GM12891 (cell line): ENCODE results near the gene LHX8.

Experiments used
- PAX5 ChIP-seq: IDR thresholded peaks from 2 replicates; pipeline ENCODE4 v1.6.1; 2011; ENCODE audit warnings: low read length, moderate library complexity, mild to moderate bottlenecking; ENCODE audit not compliant: insufficient read depth, severe bottlenecking
- POLR2A ChIP-seq: IDR thresholded peaks from 2 replicates; pipeline ENCODE4 v1.6.1; 2011; ENCODE audit warnings: low read depth, low read length, control low read depth
- POLR2AphosphoS5 ChIP-seq: IDR thresholded peaks from 2 replicates; pipeline ENCODE4 v1.6.1; 2011; ENCODE audit warnings: low read depth, low read length, control low read depth
- POU2F2 ChIP-seq: IDR thresholded peaks from 2 replicates; pipeline ENCODE4 v1.6.1; 2011; ENCODE audit warnings: low read depth, mild to moderate bottlenecking, control low read depth, low read length, moderate library complexity
- SPI1 ChIP-seq: IDR thresholded peaks from 2 replicates; pipeline ENCODE4 v1.6.1; 2011; ENCODE audit warnings: low read depth, low read length, control low read depth
- TAF1 ChIP-seq: IDR thresholded peaks from 2 replicates; pipeline ENCODE4 v1.6.1; 2011; ENCODE audit warnings: low read depth, low read length, control low read depth

DNA sequence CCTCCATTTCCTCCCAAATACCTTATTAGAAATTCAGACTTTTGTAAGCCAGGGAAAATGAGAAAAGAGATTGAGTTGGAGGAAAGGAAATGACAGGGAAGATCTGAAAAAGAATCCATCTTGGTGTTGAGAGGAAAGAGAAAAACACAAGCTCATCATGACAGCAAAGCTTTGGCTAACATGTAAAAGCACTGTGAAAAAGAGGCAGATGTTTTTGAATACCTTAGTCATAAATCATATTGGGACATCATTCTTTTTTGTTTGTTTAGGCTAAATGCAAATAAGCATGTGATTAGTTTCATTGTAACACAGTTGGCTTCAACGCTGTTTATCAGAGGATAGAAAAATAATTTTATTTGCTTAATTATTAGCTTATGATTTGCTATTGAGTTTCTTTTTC, 64.6 kb downstream of the LHX8 start:
- TF ChIP-seq POLR2A = no peak
- no peak for TF ChIP-seq POLR2AphosphoS5
- no peak for TF ChIP-seq TAF1
- TF ChIP-seq PAX5 = no peak
- TF ChIP-seq SPI1 = no peak
- no peak for TF ChIP-seq POU2F2
